ENCODE results near the gene KIF3A.

Gene KIF3A

GRCh38 chr5:132760601-132761317, 23.4 kb upstream of the KIF3A start:
- no peak overlapping the region for H3K27ac ChIP-seq
- no peak overlapping the region for H3K4me3 ChIP-seq
- DNase-seq (ENCODE audit: low spot score) = peak; percentile 43
- TF ChIP-seq CTCF (IDR thresholded peaks at IDR 0.05) = no peak

GRCh38 chr5:132760049-132760420, 22.7 kb upstream of the KIF3A start:
- no peak for TF ChIP-seq CTCF (IDR thresholded peaks at IDR 0.05)
- no peak for DNase-seq (ENCODE audit: low spot score)

GRCh38 chr5:132759114-132760048, 22.0 kb upstream of the KIF3A start:
- no peak overlapping the region for H3K27ac ChIP-seq
- H3K4me3 ChIP-seq = no peak overlapping the region
- DNase-seq (ENCODE audit: low spot score) = no peak
- no peak for TF ChIP-seq CTCF (IDR thresholded peaks at IDR 0.05)

More at GRCh38 chr5:132760049-132760420, 22.7 kb upstream of the KIF3A start:
- H3K4me3 ChIP-seq = no peak overlapping the region
- H3K27ac ChIP-seq = no peak overlapping the region

GRCh38 chr5:132758451-132758850, 21.1 kb upstream of the KIF3A start:
- DNase-seq (ENCODE audit: low spot score) = no peak
- TF ChIP-seq CTCF (IDR thresholded peaks at IDR 0.05) = no peak
- no peak overlapping the region for H3K27ac ChIP-seq
- no peak overlapping the region for H3K4me3 ChIP-seq

GRCh38 chr5:132756542-132756941, 19.2 kb upstream of the KIF3A start:
- TF ChIP-seq CTCF (IDR thresholded peaks at IDR 0.05) = no peak
- H3K27ac ChIP-seq = no peak overlapping the region
- DNase-seq (ENCODE audit: low spot score) = no peak

GRCh38 chr5:132754947-132755346, 17.6 kb upstream of the KIF3A start:
- Histone ChIP-seq H3K27ac (no peak overlapping the region), H3K4me3 (no peak overlapping the region)
- TF ChIP-seq CTCF (IDR thresholded peaks at IDR 0.05) = no peak
- no peak for DNase-seq (ENCODE audit: low spot score)

More at GRCh38 chr5:132756542-132756941, 19.2 kb upstream of the KIF3A start:
- H3K4me3 ChIP-seq = no peak overlapping the region
